ACC112 (cell line): ENCODE measurements around the gene PRKG1.

Experiments
- H2AFZ ChIP-seq: fragments of 200-600 bp; sonication (generic); one replicate; pipeline ENCODE4 v1.6.0; 2017; ENCODE audit warnings: antibody characterized with exemption, low read length; ENCODE audit not compliant: unreplicated experiment
- H3K27ac ChIP-seq: fragments of 200-600 bp; sonication (generic); 2 replicates; pipeline ENCODE4 v1.5.1; 2014; ENCODE audit warnings: low read depth, mild to moderate bottlenecking, antibody characterized with exemption, low read length, moderate library complexity
- H3K27me3 ChIP-seq: fragments of 200-600 bp; sonication (generic); 2 replicates; pipeline ENCODE4 v1.6.1; 2014; ENCODE audit warnings: mild to moderate bottlenecking, antibody characterized with exemption, low read length, moderate library complexity, mixed read lengths; ENCODE audit not compliant: insufficient read depth
- H3K36me3 ChIP-seq: fragments of 200-600 bp; sonication (generic); 2 replicates; pipeline ENCODE4 v1.6.1; 2016; ENCODE audit warnings: mild to moderate bottlenecking, antibody characterized with exemption, low read length, moderate library complexity, mixed read lengths; ENCODE audit not compliant: insufficient read depth
- H3K4me1 ChIP-seq: fragments of 200-600 bp; sonication (generic); one replicate; pipeline ENCODE4 v1.6.1; 2016; ENCODE audit warnings: low read length, mixed read lengths; ENCODE audit not compliant: insufficient read depth, unreplicated experiment, control insufficient read depth
- H3K4me3 ChIP-seq: fragments of 200-600 bp; sonication (generic); 2 replicates; pipeline ENCODE4 v1.5.1; 2014; ENCODE audit warnings: mild to moderate bottlenecking, low read depth, low read length
- H3K79me2 ChIP-seq: fragments of 200-600 bp; sonication (generic); one replicate; pipeline ENCODE4 v1.6.0; 2016; ENCODE audit warnings: low read length; ENCODE audit not compliant: control insufficient read depth, unreplicated experiment, insufficient read depth

Gene PRKG1

DNA sequence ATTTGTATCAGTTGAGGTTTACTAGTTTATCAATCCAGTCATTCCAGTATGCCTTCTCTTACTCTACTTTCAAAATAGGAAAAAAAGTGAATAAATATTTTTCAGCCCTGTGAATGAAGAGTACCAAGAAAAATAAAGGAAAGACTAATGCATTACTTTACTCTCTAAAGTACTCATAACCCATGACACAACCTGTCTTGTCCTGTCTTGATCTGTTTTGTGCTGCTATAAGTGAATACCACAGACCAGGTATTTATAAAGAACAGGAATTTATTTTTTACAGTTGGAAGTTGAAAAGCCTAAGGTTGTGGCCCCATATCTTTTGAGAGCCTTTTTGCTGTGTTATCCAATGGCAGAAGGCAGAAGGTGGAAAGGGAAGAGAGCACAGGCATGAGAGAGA is 1045.2 kb downstream of the PRKG1 start:
- no peaks in the 10 kb centered on the region for H3K4me1 ChIP-seq
- no peaks in the 10 kb centered on the region for H3K36me3 ChIP-seq
- H3K27me3 ChIP-seq = no peaks in the 10 kb centered on the region
- no peak overlapping the region for H3K4me3 ChIP-seq
- no peak overlapping the region for H2AFZ ChIP-seq
- no peaks in the 10 kb centered on the region for H3K79me2 ChIP-seq
- H3K27ac ChIP-seq = no peak overlapping the region

- Histone ChIP-seq H2AFZ (no peak overlapping the region), H3K27me3 (no peaks in the 10 kb centered on the region), H3K4me1 (no peaks in the 10 kb centered on the region), H3K4me3 (no peak overlapping the region), H3K79me2 (no peaks in the 10 kb centered on the region), H3K36me3 (no peaks in the 10 kb centered on the region), H3K27ac (no peak overlapping the region)
Measured at GRCh38 chr10:52121688-52122087, 1047.4 kb downstream of the PRKG1 start.

DNA sequence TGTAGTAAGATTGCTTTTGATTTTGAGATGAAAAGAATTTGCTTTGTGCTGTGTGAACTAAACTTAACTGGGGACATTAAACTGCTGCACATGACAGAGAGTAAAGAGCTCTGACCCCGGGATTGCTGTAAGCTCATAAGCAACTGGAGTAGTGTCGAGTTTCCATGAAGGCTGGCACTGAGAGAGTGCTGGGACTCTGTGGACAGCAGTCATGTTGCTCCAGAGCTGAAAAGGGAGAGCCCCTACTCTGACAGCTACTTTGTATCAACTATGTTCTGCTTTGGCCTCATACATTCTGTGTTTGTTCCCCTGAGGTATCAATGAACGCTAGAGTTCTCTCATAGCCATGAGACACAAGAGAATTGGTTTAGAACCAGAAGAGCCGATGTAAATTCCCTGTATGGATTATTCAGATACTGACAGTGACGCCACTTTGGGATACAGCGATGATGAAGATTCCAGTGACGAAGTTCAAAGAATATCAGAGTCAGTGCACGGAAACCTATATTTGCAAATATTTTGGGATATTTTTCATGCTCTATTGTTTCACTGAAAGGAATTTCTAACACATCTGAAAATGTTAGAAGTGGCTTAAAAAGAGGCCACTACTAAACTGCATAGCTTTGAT is 1053.9 kb downstream of the PRKG1 start:
- Histone ChIP-seq H3K4me1 (no peaks in the 10 kb centered on the region), H3K27ac (no peak overlapping the region)

DNA sequence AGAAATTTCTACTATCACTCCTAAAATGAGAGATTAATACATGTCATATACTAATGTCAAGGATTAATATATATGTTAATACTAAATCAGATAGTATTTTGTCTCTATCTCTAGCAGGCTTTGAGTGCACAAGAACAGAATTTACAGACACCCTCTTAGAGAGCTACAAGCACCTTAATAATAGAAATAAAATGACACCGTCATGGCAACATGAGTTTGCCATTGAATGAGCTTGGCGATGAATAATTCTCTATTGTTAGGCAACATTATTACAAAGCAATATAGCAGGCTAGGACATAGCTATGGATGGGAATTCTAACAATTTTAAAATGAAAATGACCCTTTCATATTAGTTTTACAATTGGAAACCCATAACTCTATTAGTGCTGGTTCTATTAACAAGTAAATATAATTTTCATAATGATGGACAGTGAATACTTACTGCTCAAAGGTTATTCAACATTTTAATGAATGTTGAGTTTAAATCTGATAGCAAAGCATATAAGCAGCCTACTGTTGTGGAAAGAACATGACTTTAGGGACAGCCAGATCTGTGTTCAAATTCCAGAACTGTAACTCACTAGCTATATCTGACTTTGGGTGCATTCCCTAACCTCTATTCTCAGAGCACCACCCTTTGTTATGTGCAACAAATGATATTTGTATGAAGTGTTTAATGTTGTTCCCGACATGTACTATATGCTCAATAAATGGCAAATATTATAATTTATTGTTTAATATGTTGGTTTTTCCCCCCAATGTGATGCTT is 1055.3 kb downstream of the PRKG1 start:
- Histone ChIP-seq H2AFZ (no peak overlapping the region), H3K36me3 (no peaks in the 10 kb centered on the region), H3K27ac (no peak overlapping the region), H3K4me1 (no peaks in the 10 kb centered on the region), H3K79me2 (no peaks in the 10 kb centered on the region), H3K4me3 (no peak overlapping the region), H3K27me3 (no peaks in the 10 kb centered on the region)

More for the DNA sequence above, 1053.9 kb downstream of the PRKG1 start:
- no peaks in the 10 kb centered on the region for H3K36me3 ChIP-seq
- H3K27me3 ChIP-seq = no peaks in the 10 kb centered on the region
- H2AFZ ChIP-seq = no peak overlapping the region
- H3K4me3 ChIP-seq = no peak overlapping the region
- H3K79me2 ChIP-seq = no peaks in the 10 kb centered on the region

GRCh38 chr10:52135101-52135500 is 1060.8 kb downstream of the PRKG1 start:
- H3K27ac ChIP-seq = no peak overlapping the region
- no peaks in the 10 kb centered on the region for H3K4me1 ChIP-seq
- H2AFZ ChIP-seq = no peak overlapping the region
- no peaks in the 10 kb centered on the region for H3K36me3 ChIP-seq
- no peaks in the 10 kb centered on the region for H3K79me2 ChIP-seq
- H3K4me3 ChIP-seq = no peak overlapping the region
- H3K27me3 ChIP-seq = no peaks in the 10 kb centered on the region

DNA sequence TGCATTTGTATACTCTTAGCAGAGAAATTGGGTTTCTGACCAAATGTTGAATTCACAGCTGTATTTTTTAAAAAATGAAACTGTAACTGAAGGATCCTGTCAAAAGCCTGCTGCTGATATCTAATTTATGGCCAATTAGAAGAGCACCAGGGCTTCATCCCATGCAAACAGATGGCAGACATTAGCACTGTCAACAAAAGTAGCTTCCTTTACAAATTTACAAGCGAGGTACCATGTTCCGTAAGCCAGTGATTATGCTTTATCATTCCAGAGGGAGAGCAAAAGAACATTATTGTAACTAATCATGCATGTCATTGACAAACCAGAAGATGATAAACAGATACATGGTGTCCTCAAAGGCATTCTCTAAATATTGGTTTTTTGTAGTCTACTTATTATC is 1062.6 kb downstream of the PRKG1 start:
- Histone ChIP-seq H3K79me2 (no peaks in the 10 kb centered on the region), H3K36me3 (no peaks in the 10 kb centered on the region), H3K4me3 (no peak overlapping the region), H3K27ac (no peak overlapping the region), H2AFZ (no peak overlapping the region), H3K27me3 (no peaks in the 10 kb centered on the region), H3K4me1 (no peaks in the 10 kb centered on the region)

DNA sequence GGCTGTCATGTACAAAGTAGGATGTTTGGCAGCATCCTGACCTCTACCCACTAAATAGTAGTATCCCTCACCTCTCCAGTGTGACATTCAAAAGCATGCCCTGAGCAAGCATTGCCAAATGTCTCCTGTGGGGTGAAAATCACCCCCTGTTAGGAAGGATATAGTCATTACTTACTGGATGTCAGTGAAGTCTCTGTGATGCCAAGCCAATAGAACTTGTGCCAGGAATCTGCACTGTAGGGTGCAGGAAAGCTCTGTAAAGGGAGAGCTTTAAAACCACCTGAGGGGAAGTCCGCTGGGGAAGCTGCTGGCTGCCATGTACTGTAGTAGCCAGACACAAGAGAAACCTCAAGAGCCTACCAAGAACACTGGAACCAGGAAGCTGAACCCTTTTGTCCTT is 1069.1 kb downstream of the PRKG1 start:
- Histone ChIP-seq H3K4me1 (no peaks in the 10 kb centered on the region), H3K79me2 (no peaks in the 10 kb centered on the region), H3K27ac (no peak overlapping the region), H3K27me3 (no peaks in the 10 kb centered on the region), H2AFZ (no peak overlapping the region), H3K4me3 (no peak overlapping the region), H3K36me3 (no peaks in the 10 kb centered on the region)

DNA sequence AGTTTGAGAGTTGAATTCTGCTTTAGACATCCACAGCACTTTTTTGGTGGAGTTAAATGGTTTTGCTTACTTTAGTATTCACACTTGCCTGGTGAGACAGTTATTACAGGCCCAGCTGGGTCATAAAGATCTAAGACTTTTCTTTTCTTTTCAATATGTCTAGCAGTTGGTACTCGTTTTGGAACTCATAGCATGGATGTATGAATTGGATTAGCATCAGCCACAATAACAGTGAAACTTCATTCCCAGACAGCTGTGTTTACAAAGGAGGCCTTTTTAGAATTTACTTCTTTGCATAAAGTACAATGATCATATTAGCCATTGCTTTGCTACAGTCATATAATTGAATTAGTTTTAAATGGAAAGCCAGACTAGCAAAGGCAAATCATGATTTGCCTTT is 1071.3 kb downstream of the PRKG1 start:
- H2AFZ ChIP-seq = no peak overlapping the region

DNA sequence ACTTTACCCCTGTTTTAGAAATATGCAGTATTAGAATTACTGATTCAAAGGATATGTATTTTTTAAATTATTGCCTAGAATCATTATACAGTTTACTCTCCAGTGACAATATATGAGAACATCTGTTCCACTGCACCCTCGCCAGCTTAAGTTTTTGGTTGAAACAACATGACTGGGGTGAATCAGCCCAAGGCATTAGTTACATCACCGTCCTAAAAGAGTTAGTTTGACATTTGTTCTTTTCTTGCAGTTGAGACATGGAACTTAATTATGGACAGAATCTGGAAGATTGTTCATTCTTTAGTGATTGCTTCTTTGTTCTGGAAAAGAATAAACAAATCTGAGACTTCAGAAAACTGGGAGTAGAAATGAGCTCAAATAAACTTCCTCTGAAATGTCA is 1072.5 kb downstream of the PRKG1 start:
- Histone ChIP-seq H3K27me3 (no peaks in the 10 kb centered on the region), H3K36me3 (no peaks in the 10 kb centered on the region), H3K27ac (no peak overlapping the region), H3K4me1 (no peaks in the 10 kb centered on the region), H2AFZ (no peak overlapping the region), H3K79me2 (no peaks in the 10 kb centered on the region), H3K4me3 (no peak overlapping the region)

More for the DNA sequence above, 1071.3 kb downstream of the PRKG1 start:
- no peaks in the 10 kb centered on the region for H3K27me3 ChIP-seq
- no peaks in the 10 kb centered on the region for H3K79me2 ChIP-seq
- no peaks in the 10 kb centered on the region for H3K36me3 ChIP-seq
- no peaks in the 10 kb centered on the region for H3K4me1 ChIP-seq
- H3K27ac ChIP-seq = no peak overlapping the region
- no peak overlapping the region for H3K4me3 ChIP-seq

DNA sequence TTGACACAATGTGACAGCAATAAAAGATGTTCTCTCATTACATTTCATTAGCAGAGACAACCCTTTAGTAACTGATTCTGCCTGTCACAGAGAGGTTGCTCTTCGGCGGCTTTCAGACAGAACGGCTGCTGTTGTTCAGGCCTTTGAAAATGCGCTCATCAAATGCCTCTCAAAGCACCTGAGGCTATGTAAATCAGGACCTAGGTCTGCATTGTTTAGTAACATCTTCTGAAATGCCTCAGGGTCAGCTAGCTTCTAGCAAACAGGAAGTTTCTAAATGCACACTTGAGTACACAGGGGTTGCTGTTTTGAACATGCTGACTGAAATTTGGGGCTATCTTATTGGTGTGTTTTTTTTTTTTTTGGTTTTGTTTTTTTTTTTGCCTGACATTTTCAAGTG is 1096.5 kb downstream of the PRKG1 start:
- H2AFZ ChIP-seq = no peak overlapping the region

DNA sequence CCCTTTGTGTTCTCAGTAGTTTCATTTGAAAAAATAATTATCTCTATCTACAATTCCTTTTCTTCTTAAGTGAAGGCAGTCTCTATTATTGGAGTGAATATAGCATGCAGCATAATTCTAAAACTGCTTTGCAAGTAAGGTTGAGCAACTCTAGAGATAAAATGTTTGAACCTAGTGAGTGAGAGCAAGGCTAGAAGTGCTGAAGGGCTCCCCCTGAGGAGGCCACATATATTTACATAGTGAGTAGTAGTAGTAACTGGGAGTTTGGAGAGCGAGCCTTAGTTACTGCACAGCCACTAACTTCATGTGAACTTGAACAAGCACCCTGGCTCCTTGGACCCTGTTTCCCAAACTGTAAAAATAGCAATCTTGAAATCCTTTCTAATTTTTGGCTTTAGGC is 1098.3 kb downstream of the PRKG1 start:
- Histone ChIP-seq H3K27ac (no peak overlapping the region), H3K36me3 (no peaks in the 10 kb centered on the region), H3K79me2 (no peaks in the 10 kb centered on the region), H3K27me3 (no peaks in the 10 kb centered on the region), H3K4me3 (no peak overlapping the region), H3K4me1 (no peaks in the 10 kb centered on the region), H2AFZ (no peak overlapping the region)

More for the DNA sequence above, 1096.5 kb downstream of the PRKG1 start:
- no peaks in the 10 kb centered on the region for H3K36me3 ChIP-seq
- no peak overlapping the region for H3K4me3 ChIP-seq
- no peaks in the 10 kb centered on the region for H3K79me2 ChIP-seq
- no peak overlapping the region for H3K27ac ChIP-seq
- no peaks in the 10 kb centered on the region for H3K4me1 ChIP-seq
- H3K27me3 ChIP-seq = no peaks in the 10 kb centered on the region
